Muscle of back (tissue), 11 donors: Measurements from ENCODE around the gene TCN2. TPM values are rescaled to one million over a fixed set of nuclear protein-coding genes. Genes with fewer than 3 reads are reported as not detected.
"Not testable (repeated sequence)": the region's sequence is repeated elsewhere in the genome, so short reads cannot be mapped to it uniquely, and the experiment has no call there.

Experiments used
- DNase-seq, 3 donors: peaks; one replicate each; pipeline versions ENCODE4 v3.0.0 to v3.0.0-alpha.2; 2013
- polyA plus RNA-seq, 10 donors: library from polyadenylated mRNA; unstranded; fragments of 120-200 nt; gene quantifications; one replicate each; pipeline ENCODE4 v1.2.1, GENCODE V29; 2013; ENCODE audit not compliant: insufficient read length in 10 of 10

The TCN2 gene
- polyA plus RNA-seq, 10 donors: 5.5 to 14.2 (median 9.9) TPM

DNA sequence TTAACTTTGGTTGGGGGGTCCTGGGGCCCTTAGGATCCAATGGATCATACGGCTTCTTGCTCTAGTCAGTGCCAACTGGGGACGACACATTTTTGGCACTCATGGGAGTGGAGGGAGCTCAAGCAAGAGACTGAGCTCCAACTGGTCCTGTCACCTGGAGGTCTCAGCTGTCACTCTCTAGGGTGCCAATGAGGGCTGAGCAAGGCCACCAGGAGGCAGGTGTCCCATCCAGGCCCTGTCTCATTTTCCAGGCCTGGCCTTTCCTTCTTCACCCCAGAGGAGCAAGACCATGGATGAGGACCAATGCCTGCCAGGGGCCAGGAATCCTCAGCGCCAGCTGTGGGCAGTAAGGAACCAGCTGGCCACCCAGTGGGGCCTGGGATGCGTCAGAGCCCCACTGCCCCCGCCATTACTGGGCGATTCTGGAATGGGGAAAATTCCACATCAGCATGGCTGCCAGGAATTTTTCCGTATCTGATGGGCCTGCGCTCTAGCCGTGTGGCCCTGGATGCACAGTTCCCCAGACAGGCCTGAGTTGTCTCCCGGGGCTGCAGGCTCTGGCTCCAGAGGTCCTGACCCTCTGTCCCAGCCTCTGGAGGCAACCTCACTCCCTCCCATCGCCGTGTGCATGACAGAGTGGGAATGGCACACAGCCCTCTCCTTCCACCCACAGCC, 31.8 kb upstream of the TCN2 start:
- peak; percentile 25 to 63 (median 38) for DNase-seq

DNA sequence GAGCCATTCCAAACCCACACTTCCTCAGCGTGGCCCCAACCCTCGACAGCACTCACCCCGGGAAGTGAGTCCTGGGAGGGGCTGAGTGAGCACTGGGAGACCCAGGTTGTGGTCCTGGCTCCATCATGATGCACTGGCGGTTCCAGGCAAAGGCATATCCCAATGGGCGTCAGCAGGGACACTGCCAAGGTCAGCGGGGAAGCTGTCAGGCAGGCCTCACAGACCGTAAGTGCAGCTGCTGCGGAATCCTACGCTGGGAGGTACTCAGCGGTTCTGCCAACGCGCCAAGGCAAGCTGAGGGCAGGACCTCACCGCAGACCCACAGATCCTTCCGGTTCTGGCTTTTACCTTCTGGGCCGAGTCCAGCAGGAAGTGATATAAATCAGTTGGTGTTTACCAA, 31.1 kb upstream of the TCN2 start:
- DNase-seq: peak in 1 of 3 donors; percentile 32

DNA sequence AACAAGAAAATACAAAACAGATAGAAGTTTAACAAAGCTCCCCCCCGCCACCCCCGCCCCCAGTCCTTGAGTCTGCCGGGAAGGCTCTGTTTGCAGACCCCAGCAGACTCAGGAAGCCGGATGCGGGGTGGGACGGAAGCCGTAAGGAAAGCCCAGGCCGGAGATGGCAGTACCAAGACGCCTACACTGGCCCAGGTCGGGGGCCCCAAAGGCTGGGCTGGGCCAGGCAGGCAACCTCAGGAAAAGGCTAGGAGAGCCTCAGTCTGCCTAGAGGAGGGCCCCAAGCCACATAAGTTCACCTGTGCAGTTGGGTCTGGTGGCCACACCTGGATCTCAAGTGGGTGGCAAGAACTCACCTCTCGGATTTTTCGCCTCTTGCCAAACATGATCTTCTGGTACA, 28.5 kb upstream of the TCN2 start:
- no peak for DNase-seq

DNA sequence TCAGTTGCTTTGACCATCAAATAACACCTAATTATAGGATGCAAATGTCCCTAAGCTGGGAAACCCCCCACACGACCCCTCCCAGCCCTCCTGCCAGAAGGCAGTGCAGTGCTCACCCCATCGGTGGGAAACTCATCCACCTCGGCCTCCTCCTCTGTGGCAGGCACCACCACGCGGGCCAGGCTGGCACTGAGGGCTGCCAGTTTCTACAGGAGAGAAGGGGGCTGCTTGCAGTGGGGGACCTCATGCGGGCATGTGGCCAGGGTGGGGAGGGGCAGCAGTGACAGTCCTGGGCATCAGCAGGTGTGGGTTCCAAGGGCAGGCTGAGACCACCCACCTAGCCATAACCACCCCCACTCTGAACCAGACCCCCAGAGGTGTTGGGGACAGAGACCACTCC, 26.1 kb upstream of the TCN2 start:
- no peak for DNase-seq

DNA sequence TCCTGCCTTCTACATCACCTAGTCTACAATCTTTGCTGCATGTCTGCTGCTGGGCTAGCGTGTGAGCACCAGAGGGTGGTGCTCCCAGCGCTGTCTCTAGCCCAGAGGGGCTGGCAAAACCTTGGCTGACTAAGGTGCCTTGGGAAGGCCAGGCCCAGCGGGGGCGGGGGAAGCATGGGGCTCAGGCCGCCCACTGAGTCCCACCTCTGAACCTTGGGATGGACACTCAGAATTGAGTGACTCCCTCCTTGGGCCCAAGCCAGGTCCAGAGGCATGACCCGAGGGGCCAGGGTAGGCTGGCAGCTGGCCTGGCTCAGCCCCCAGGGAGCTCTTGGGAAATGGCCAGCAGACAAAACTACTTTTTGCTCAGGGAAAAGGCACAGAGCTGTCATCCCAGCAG, 24.9 kb upstream of the TCN2 start:
- DNase-seq: no peak

DNA sequence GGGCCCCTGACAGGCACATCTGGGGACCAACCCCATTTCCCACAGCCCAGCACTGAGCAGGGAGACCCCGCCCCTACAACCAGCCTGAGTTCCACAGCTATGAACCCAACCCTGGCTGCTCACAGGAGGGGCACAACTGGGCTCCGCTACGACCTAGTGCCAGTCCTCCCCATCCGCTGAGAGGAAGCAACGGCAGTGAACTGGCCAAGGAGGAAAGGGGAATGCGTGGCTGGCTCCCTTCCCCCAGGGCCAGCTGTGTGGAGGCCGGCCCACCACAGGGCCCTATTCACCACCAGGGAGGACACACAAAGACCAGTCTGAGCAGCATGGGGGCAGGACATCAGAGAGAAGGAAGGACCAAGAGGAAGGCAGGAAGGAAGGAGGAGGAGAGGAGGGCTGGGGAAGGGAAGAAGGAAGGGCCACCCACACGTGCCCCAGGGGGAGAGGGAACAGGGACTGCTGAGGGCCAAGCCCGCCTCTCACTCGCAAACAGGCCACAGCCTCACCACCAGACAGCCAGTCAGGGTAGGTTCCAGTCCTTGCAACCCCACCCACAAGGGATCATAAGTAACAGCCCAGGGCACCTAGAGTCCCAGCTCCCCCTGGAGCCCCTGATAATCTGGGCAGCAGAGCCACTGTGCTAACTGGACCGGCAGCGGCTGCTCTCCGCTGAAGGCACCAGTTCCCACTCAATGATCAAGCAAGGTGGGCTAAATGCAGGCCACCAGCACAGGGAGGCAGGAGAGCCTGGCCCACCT, 24.0 kb upstream of the TCN2 start:
- DNase-seq: peak in 1 of 3 donors; percentile 27

DNA sequence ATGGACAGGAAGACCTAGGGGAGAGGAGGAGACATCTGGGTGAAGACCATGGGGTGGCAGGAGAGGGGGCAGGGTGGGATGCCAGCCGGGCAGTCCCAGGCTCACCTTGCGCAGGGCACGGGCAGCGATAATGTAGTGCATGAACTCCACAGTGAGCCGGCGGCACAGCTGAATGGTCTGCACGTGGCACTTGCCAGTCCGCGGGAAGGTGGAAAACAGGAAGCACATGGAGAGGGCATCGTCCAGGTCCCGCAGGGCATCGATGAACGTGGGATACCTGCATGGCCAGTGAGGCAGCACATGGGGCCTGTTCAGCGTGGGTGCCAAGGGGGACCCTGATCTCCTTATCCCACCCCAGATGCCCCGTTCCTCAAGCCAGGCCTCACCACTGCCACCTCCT, 22.5 kb upstream of the TCN2 start:
- no peak for DNase-seq

DNA sequence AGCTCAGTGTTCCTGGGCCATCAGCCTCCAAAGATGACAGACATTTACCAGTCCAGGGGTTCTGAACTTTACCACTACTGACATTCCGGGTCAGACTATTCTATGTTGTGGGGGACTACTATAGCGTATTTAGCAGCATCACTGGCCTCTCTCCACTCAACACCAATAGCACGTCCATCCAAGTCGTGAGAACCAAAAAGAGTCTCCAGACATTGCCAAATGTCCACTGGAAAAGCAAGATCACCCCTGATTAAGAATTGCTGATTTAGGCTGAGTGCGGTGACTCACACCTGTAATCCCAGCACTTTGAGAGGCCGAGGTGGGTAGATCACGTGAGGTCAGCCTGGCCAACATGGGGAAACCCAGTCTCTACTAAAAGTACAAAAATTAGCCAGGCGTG, 20.6 kb upstream of the TCN2 start:
- DNase-seq: no peak

DNA sequence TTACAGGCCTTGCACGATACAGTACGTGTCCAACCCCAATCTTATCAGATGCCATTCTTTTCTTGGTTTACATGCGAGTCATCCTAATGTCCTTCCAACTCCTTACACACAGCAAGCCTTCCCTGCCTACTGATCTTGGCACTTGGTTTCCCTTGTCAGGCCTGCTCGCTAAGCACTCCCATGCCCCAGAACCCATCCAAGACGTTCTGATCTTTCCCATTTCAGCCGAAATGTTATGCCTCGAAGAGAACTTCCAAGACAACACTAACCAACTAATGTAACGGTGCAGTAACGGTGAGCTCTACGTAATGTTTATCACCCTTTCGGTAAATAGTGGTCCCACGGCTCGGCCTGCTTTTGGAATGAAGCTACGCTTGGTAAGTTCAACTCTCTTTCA, 15.8 kb upstream of the TCN2 start:
- DNase-seq: peak in 1 of 3 donors; percentile 49

DNA sequence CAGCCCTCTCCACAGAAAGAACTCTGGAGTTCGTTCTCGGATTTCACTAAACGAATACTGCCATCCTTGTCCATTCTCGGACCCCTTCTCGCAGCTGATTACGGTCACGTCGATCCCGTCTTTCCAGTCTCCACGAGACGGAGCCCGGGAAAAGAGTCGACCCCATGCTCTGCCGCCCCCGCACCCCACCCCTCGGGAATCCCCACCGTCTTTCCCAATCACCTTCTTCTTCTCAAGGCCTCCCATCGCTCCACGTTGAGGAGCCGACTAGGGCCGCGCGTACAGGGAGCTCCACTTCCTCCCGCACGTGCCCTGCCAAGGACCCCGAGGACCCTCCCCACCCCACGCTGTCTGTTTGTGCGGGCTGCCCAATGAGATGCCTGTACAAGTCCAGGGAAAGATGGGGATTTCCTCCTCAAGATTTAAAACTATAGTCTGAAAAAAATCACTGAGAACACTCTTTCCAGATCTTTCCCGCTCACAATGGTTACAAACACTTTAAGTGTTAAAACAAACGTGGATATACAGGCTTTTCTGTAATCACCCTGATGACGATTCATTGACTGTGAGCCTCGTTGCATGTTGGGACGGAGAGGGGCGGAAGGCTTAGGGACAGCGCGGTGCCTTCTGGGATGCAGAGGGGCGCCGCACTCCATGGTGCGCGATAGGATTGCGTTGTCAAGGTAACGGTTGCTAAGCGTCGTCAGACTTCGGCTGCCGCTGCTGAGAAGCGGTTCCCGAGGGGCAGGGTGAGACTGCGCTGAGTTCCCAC, 15.2 kb upstream of the TCN2 start, which contains the start of gene PES1:
Gene PES1, minus strand, starts transcription at position 323 of the 772 bp plus-strand sequence. Its CDS starts 77 bp downstream, at position 246.
- peak; percentile 98 to 99 (median 99) for DNase-seq

DNA sequence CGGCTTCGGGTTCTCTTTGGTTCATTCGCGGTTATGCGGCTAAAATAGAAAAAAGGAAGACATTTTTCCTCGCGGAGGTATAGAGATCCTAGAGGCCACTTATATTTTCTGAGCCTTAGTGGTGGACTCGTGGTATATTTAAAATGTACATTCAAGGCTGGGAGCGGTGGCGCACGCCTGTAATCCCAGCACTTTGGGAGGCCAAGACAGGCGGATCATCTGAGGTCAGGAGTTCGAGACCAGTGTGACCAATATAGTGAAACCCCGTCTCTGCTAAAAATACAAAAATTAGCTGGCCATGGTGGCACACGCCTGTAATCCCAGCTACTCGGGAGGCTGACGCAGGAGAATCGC, 14.6 kb upstream of the TCN2 start:
- not testable (repeated sequence) for DNase-seq

DNA sequence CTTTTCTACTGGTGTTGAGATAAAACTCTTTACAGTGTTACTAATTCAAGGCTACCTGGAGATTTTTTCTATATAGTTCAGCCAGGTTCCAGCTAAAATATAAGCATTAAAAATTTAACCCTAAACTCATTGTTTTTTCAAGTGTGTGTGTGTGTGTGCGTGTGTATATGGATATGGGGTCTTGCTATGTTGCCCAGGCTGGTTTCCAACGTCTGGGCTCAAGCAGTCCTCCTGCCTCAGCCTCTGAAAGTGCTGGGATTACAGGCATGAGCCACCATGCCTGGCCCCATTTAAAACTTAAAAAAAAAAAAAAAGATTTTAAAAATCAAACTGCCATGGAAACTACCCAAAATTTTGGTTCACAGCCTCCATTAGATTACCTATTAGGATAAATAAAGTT, 10.8 kb upstream of the TCN2 start:
- DNase-seq: no peak

DNA sequence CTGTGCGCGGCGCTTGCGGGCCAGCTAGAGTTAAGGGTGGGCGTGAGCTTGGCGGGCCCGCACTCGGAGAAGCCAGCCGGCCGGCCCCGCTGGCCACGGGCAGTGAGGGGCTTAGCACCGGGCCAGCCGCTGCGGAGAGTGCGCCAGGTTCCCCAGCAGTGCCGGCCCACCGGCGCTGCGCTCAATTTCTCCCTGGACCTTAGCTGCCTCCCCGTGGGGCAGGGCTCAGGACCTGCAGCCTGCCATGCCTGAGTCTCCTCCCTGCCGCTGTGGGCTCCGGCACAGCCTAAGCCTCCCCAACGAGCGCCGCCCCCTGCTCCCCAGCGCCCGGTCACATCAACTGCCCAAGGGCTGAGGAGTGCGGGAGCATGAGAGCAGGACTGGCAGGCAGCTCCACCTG, 10.1 kb upstream of the TCN2 start:
- no peak for DNase-seq

DNA sequence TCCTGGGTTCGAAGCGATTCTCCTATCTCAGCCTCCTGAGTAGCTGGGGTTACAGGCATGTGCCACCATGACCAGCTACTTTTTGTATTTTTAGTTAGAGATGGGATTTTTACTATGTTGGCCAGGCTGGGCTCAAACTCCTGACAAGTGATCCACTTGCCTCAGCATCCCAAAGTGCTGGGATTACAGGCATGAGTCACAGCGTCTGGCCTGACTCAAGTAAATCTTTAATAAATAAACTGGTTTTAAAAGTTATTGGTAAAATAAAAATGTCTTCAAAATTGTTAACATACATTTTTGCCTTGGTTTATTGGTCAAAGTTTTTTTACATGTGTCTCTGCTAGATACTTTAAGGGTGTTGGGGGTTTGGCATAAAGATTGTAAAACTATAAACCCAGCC, 8.0 kb upstream of the TCN2 start:
- no peak for DNase-seq

DNA sequence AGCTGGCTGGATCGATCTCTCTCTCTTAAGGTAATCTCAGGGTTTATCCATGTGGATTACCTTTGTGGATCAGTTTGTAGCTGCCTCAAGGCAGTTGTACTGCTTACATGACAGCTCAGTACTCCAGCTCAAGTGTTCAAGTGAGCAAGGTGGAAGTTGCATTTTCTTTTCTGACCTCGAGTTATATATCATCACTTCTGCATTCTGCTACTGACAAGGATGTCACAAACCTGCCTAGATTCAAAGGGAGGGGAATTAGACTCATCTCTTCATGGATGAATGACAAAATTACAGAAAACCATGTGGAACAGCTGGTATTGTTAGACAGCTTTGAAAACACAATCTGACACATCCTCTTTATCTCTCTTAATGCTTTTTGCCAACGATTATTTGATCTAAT, 6.1 kb upstream of the TCN2 start:
- no peak for DNase-seq

DNA sequence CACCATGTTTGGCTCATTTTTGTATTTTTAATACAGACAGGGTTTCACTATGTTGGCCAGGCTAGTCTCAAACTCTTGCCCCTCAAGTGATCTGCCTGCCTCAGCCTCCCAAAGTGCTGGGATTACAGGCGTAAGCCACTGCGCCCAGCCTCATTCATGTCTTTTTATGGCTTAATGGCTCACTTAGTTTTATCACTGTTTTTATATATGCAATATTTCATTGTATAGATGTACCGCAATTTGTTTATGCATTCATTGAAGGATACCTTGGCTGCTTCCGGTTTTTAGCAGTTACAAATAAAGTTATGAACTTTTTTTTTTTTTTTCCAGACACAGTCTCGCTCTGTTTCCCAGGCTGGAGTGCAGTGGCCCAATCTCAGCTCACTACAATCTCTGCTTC, 5.5 kb upstream of the TCN2 start:
- no peak for DNase-seq

DNA sequence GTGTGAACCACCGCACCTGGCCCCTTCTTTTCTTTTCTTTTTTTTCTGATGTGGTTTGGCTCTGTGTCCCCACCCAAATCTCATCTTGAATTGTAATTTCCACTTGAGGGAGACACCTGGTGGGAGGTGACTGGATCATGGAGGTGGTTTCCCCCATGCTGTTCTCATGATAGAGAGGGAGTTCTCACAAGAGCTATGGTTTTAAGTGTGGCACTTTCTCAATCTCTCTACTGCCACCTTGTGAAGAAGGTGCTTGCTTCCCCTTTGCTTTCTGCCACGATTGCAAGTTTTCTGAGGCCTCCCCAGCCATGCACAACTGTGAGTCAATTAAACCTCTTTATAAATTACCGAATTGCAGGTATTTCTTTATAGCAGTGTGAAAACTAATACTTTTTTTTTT, 4.9 kb upstream of the TCN2 start:
- DNase-seq: no peak

DNA sequence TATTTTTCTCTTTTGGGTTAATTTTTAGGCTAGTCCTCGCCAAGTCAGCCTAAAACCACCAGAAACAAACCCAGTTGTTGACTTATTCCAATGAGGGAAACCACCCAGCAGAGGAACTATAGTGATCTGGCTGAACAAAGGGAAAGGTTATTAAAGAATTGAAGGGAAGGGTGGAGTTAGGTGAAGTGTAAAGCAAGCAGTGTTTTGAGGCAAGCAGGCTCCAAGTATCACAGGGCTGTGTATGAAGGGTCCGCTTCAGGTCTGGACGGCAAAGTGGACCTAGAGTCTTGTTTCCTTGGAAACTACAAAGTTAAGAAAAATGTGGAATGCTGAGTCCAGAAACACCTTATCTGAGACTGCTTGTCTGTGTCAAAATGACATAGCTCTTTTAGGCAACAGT, 3.2 kb upstream of the TCN2 start:
- no peak for DNase-seq

DNA sequence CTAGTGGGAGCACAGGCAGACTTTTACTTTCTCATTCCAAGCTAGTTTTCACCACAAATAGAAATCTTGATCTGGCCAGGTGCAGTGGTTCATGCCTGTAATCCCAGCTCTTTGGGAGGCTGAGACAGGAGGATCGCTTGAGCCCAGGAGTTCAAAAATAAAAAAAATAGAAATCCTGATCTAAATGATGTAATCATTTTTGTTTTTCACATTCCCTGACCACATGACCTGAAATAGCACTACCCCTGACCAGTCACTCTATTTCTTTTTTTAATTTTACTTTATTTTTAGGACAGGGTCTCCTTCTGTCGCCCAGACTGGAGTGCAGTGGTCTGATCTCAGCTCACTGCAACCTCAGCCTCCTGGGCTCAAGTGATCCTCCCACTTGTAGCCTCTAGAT, 2.3 kb upstream of the TCN2 start:
- DNase-seq: no peak

DNA sequence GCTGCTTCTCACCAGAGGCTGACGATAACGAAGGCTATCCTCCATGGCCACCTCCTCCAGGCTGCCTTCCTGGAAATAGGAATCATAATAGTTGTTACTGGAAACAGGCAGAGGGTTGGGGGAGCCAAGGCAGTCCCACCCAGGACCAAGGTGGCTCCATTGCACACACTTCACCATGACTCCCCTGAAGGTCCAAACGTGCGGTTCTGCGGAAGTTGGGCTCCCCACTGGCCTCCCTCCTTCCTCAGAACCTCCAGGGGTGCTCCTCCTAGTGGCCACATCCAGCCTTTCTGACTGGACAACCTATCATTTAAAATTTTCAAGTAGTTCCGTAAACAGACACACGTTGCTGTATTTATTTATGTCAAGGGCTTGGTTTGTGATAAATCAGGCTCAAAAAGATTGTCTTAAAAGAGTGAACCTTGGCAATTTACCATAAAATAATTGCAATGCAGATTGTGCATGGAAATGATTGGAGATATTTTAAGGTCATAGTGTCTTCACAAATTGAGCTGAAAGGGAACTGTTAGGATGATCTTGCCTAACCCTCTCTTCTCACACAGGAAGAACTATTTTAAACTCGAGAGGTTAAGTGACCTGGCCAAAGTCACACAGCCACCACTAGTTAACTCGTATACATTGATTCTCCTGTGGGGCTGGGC, 1.4 kb upstream of the TCN2 start:
- peak in 2 of 3 donors; percentile 14 to 49 for DNase-seq

DNA sequence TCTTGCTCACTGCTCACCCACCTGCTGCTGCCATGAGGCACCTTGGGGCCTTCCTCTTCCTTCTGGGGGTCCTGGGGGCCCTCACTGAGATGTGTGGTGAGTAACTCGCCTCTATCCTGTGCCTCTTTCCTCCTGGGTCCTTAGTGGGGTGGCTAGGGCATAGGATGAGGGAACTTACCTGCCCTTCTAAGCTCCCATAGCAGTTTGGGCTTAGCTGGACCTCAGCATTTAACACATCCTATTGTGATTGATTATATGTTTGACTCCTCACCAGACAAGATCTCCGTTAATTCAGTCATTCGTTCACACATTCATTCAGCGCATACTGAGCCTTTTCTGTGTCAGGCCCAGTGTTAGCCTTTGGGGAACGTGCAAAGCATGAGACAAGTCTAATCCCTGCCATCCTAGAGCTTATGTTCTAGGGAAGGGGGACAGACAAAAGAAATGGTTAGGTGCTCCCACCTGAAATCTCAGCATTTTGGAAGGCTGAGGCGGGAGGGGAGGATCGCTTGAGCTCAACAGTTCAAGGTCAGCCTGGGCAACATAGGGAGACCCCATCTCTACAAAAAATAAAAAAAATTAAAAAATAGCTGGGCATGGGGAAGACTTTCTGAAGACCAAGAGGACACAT, 441 bp downstream of the TCN2 start:
- no peak for DNase-seq

DNA sequence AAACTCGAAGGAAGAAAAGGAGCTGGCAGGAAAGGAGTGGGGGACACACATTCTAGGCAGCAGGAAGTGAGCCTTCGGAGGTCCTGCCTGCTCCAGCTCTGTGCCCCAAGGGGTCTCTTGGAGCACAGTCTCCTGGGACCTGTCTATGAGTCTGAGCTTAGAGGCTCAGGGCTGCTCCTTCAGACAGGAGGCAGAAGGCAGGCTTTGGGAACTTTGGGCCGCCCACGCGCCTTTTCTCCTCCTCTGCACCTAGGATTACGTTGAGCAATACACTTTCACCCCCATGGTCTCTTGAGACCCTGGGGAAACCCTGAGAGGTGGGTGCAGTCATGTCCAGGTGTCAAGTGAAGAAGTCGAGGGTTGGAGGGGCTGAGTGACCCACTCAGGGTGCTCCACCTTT, 965 bp downstream of the TCN2 start:
- DNase-seq: no peak
